HEK293T (cell line): ENCODE data around the gene ZCCHC7.
"Not testable (repeated sequence)": the region's sequence is repeated elsewhere in the genome, so short reads cannot be mapped to it uniquely, and the experiment has no call there.

ENCODE experiments used
- CTCF ChIA-PET: fragments of 350-600 bp; formaldehyde crosslinking; extraction: SDS; loops from one replicate; lab custom pipeline; 2021; ENCODE audit warnings: antibody characterized with exemption, inconsistent platforms; lab: Yijun Ruan, JAX
- POLR2A ChIA-PET: fragments of 350-600 bp; formaldehyde crosslinking; extraction: SDS; loops from one replicate; lab custom pipeline; 2020; ENCODE audit warnings: antibody characterized with exemption, inconsistent platforms; lab: Yijun Ruan, JAX
- DNase-seq: peaks from one replicate; pipeline ENCODE4 v3.0.0; 2012; ENCODE audit warnings: mixed read lengths; ENCODE audit errors: extremely low spot score
- ARNT ChIP-seq: fragments of 450-650 bp; IDR thresholded peaks from 2 replicates; pipeline ENCODE4 v1.6.1; 2017; ENCODE audit warnings: mild to moderate bottlenecking
- BHLHE40 ChIP-seq: fragments of 450-650 bp; IDR thresholded peaks from 2 replicates; pipeline ENCODE4 v1.6.1; 2016; ENCODE audit warnings: mild to moderate bottlenecking, moderate library complexity, borderline replicate concordance
- CTBP1 ChIP-seq: fragments of 450-650 bp; IDR thresholded peaks from 2 replicates; pipeline ENCODE4 v1.6.1; 2016; ENCODE audit warnings: borderline replicate concordance
- ELF4 ChIP-seq: fragments of 450-650 bp; IDR thresholded peaks from 2 replicates; pipeline ENCODE4 v1.6.1; 2017; ENCODE audit warnings: antibody characterized with exemption
- FOXA1 ChIP-seq: fragments of 450-650 bp; IDR thresholded peaks from 2 replicates; pipeline ENCODE4 v1.6.1; 2016; ENCODE audit warnings: mild to moderate bottlenecking
- FOXK2 ChIP-seq: fragments of 450-650 bp; IDR thresholded peaks from 2 replicates; pipeline ENCODE4 v1.6.1; 2016; ENCODE audit warnings: mild to moderate bottlenecking
- FOXM1 ChIP-seq: fragments of 450-650 bp; IDR thresholded peaks from 2 replicates; pipeline ENCODE4 v1.6.1; 2017; ENCODE audit warnings: mild to moderate bottlenecking, borderline replicate concordance
- HDGF ChIP-seq: fragments of 450-650 bp; IDR thresholded peaks from 2 replicates; pipeline ENCODE4 v1.6.1; 2017; ENCODE audit warnings: antibody characterized with exemption, borderline replicate concordance
- L3MBTL2 ChIP-seq: fragments of 450-650 bp; conservative IDR thresholded peaks from 2 replicates; pipeline ENCODE4 v1.6.1; 2016; ENCODE audit warnings: mild to moderate bottlenecking
- LEF1 ChIP-seq: fragments of 450-650 bp; IDR thresholded peaks from 2 replicates; pipeline ENCODE4 v1.6.1; 2017; ENCODE audit warnings: mild to moderate bottlenecking, borderline replicate concordance
- NFRKB ChIP-seq: fragments of 450-650 bp; IDR thresholded peaks from 2 replicates; pipeline ENCODE4 v1.6.1; 2016; ENCODE audit warnings: mild to moderate bottlenecking, moderate library complexity
- SP1 ChIP-seq: fragments of 450-650 bp; IDR thresholded peaks from 2 replicates; pipeline ENCODE4 v1.6.1; 2017
- SUZ12 ChIP-seq: fragments of 450-650 bp; IDR thresholded peaks from 2 replicates; pipeline ENCODE4 v1.6.1; 2016; ENCODE audit warnings: mild to moderate bottlenecking
- TARDBP ChIP-seq: fragments of 450-650 bp; IDR thresholded peaks from 2 replicates; pipeline ENCODE4 v1.6.1; 2016
- ZNF384 ChIP-seq: fragments of 450-650 bp; IDR thresholded peaks from 2 replicates; pipeline ENCODE4 v1.6.1; 2016
- TF ChIP-seq, protein P1 (sequence below): fragments of 450-650 bp; IDR thresholded peaks from 2 replicates; pipeline ENCODE4 v1.6.1; 2016

ZCCHC7 gene

DNA sequence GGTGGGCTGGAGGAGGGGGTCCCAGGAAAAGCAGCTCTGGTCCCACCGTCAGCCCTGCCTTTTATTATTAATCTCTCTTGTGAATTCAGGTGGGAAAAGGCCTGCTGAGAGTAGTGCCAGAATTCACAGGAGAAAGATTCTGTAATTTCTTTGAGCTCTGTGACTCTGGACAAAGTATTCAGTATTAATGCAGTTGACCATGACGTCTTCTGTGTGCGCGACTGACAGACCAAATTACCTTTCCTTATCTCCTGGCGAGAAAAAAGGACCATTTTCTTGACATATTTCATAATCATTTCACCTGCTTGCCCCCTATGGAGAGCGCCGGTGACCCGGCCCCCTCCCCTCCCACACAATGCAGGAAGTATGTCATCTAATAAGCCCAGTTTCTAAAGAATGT lies 275.3 kb downstream of the ZCCHC7 start:
- no peak for DNase-seq
- CTCF ChIA-PET: no interaction called here
- POLR2A ChIA-PET: no interaction called here
- TF ChIP-seq L3MBTL2 (no peak), ARNT (no peak), FOXA1 (no peak), HDGF (no peak), CTBP1 (no peak), NFRKB (no peak), LEF1 (no peak), FOXK2 (no peak), SUZ12 (no peak), TARDBP (no peak)

DNA sequence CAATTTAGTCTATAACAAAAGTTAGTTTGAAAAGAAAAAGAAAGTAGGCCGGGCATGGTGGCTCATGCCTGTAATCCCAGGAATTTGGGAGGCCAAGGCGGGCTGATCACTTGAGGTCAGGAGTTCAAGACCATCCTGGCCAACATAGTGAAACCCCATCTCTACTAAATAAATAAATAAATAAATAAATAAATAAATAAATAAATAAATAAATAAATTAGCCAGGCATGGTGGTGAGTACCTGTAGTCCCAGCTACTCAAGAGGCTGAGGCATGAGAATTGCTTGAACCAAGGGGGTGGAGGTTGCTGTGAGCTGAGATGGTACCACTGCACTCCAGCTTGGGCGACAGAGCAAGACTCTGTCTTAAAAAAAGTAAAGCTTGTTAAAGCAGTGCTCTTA lies 277.6 kb downstream of the ZCCHC7 start:
- POLR2A ChIA-PET, CTCF ChIA-PET, DNase-seq: not testable (repeated sequence)

DNA sequence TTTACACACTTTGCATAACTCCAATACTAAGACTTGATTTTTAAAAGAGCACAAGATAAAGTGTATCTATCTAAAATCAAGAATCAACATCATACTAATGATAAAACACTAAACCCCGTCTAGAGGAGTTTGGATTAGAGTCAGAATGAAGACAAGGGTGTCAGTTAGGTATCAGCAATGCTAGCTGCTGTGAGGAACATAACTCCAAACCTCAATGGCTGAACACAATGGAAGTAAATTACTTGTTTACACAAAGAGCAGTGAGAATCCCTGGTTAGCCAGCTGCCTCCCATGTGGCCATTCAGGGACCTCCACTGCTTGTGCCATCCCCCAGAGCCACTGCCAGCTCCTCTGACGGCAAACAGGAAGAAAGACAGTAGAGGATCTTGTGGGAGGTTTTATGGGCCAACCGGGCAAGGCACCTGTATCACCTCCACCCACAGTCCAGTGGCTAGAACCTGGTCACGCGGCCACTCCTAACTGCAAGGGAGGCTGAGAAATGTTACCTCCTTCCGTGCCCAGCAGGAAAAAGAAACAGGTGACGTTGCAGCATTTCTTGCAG lies 278.2 kb downstream of the ZCCHC7 start:
- TF ChIP-seq ARNT: no peak
- TF ChIP-seq L3MBTL2: no peak
- no peak for TF ChIP-seq NFRKB
- TF ChIP-seq FOXK2: no peak
- no peak for DNase-seq
- ChIA-PET CTCF (no interaction called here), POLR2A (no interaction called here)

DNA sequence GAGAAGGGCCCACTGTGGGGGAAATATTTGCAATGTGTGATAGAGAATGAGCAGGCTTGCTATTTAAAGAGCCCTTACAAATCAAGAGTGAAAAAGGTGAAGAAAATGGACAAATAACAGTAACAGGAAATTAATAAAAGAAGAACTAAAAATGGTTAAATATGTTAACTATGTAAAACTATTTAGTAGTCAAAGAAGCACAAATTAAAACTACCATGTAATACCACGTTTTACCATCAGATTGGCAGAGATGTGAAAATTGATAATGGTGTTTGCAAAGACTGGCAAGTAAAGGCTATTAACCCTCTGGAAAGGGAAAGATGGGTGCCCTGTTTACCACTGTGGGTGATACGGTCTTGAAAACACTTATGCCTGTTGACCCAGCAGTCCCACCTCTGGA lies 279.0 kb downstream of the ZCCHC7 start:
- CTCF ChIA-PET: interaction anchor here (0.6 kb wide), 1 partner anchor 137 kb away, joined by 5 read pairs; no protein-coding TSS in a partner anchor

DNA sequence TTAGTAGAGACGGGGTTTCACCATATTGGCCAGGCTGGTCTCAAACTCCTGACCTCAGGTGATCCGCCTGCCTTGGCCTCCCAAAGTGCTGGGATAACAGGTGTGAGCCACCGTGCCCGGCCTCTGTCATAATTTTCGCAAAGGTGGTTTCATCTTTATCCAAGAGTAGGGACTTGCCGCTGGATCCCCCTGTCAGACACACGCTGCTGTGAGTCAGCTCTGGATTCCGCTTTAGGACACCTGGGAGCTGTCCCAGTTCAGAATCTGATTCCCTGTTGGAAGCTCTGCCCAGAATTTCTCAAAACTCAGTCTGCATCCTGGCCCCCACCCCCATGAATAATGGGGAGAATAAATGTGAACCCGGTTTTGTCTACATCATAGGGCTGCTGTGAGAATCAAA lies 284.2 kb downstream of the ZCCHC7 start:
- ChIA-PET CTCF (no interaction called here), POLR2A (no interaction called here)
- DNase-seq: no peak
- TF ChIP-seq, protein P1, sequence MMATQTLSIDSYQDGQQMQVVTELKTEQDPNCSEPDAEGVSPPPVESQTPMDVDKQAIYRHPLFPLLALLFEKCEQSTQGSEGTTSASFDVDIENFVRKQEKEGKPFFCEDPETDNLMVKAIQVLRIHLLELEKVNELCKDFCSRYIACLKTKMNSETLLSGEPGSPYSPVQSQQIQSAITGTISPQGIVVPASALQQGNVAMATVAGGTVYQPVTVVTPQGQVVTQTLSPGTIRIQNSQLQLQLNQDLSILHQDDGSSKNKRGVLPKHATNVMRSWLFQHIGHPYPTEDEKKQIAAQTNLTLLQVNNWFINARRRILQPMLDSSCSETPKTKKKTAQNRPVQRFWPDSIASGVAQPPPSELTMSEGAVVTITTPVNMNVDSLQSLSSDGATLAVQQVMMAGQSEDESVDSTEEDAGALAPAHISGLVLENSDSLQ: no peak
- TF ChIP-seq HDGF: no peak
- TF ChIP-seq TARDBP: no peak
- TF ChIP-seq ZNF384: no peak
- TF ChIP-seq ARNT: no peak
- no peak for TF ChIP-seq ELF4
- TF ChIP-seq CTBP1: no peak
- TF ChIP-seq BHLHE40: no peak
- TF ChIP-seq FOXM1: no peak
- TF ChIP-seq SP1: no peak
- no peak for TF ChIP-seq NFRKB
- TF ChIP-seq L3MBTL2: no peak
- TF ChIP-seq FOXA1: no peak
- no peak for TF ChIP-seq LEF1

More for the DNA sequence above, 279.0 kb downstream of the ZCCHC7 start:
- POLR2A ChIA-PET: no interaction called here
- no peak for DNase-seq
- no peak for TF ChIP-seq HDGF
- no peak for TF ChIP-seq BHLHE40
- no peak for TF ChIP-seq ELF4

DNA sequence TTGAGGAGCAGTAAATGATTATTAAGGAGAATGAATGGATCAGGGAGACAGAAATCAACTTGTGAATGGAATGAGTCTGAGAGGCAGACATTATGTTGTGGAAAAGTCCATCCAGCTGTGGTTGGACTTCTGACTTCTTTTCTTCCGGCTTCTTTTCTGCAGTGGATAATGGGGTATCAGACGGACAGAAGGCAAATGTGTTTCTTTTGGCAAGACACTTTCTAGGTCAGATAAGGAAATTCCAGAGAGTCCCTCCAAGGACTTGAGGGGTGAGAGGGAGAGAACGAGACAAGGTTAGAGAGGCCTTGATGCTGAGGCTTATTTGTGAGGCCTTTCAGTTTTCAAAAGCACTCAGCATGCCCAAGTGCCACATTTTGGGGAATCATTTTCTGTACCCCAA lies 285.0 kb downstream of the ZCCHC7 start:
- ChIA-PET CTCF (no interaction called here), POLR2A (no interaction called here)
- no peak for DNase-seq
- TF ChIP-seq LEF1 (no peak), TARDBP (no peak), ZNF384 (no peak), FOXA1 (no peak), BHLHE40 (no peak), HDGF (no peak), SP1 (no peak), ARNT (no peak), SUZ12 (no peak)
- TF ChIP-seq, protein P1: no peak

DNA sequence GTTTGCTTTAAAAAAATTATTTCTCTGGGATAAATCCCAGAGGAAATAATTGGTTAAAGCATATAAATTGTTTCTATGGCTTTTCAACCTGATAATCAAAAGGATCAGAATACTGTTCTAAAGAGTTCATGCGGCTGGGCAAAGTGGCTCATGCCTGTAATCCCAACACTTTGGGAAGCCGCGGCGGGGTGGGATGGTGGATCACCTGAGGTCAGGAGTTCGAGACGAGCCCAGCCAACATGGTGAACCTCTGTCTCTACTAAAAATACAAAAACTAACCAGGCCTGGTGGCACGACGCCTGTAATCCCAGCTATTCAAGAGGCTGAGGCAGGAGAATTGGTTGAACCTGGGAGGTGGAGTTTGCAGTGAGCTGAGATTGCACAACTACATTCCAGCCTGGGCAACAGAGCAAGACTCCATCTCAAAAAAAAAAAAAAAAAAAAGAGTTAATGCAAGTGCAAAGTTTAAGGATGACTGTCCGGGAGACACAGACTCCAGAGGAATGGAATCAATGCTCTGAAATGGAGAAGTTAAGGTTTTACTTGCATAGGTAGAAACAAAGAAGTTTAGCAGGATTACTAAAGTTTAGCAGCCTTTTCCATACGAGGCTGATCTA lies 285.5 kb downstream of the ZCCHC7 start:
- ChIA-PET CTCF (no interaction called here), POLR2A (no interaction called here)
- TF ChIP-seq CTBP1: no peak
- TF ChIP-seq ARNT: no peak
- TF ChIP-seq HDGF: no peak
- TF ChIP-seq LEF1: no peak
- TF ChIP-seq BHLHE40: no peak
- no peak for TF ChIP-seq ZNF384
- no peak for TF ChIP-seq SUZ12
- no peak for TF ChIP-seq ELF4
- TF ChIP-seq FOXA1: no peak
- no peak for TF ChIP-seq FOXM1
- TF ChIP-seq TARDBP: no peak
- TF ChIP-seq L3MBTL2: no peak
- TF ChIP-seq, protein P1: no peak
- no peak for TF ChIP-seq NFRKB
- no peak for TF ChIP-seq SP1
- no peak for DNase-seq
